Vagina (tissue), 2 donors: ENCODE measurements around the gene BRINP1. TPM values are rescaled to one million over a fixed set of nuclear protein-coding genes. Genes with fewer than 3 reads are reported as not detected.

ENCODE experiments used
- DNase-seq, 2 donors: peaks; one replicate each; pipeline ENCODE4 v3.0.0-alpha.2; 2017; ENCODE audit errors: extremely low spot score in 2 of 2
- H3K27ac ChIP-seq: fragments of 200-600 bp; sonication (generic); one replicate; pipeline ENCODE4 v1.5.1; 2019
- H3K27me3 ChIP-seq: fragments of 200-600 bp; sonication (generic); one replicate; pipeline ENCODE4 v1.5.1; 2019
- H3K36me3 ChIP-seq, 2 donors: fragments of 200-600 bp; sonication (generic); one replicate each; pipeline ENCODE4 v1.5.1; 2017 to 2019
- H3K4me1 ChIP-seq: fragments of 200-600 bp; sonication (generic); one replicate; pipeline ENCODE4 v1.5.1; 2019
- H3K4me3 ChIP-seq, 2 donors: fragments of 200-600 bp; sonication (generic); 1 replicate in 1 of 2; 2 replicates in 1 of 2; pipeline ENCODE4 v1.5.1; 2016 to 2019
- H3K9me3 ChIP-seq: fragments of 200-600 bp; sonication (generic); one replicate; pipeline ENCODE4 v1.5.1; 2019
- POLR2A ChIP-seq, 2 donors: fragments of 450-650 bp; IDR thresholded peaks; one replicate each; pipeline ENCODE4 v1.6.1; 2017; ENCODE audit warnings: antibody characterized with exemption in 2 of 2, mild to moderate bottlenecking in 2 of 2, moderate library complexity in 2 of 2
- POLR2AphosphoS5 ChIP-seq, 2 donors: sonication (generic); formaldehyde crosslinking; IDR thresholded peaks; one replicate each; pipeline ENCODE4 v1.9.0; 2017; ENCODE audit warnings: antibody characterized with exemption in 2 of 2, mild to moderate bottlenecking in 2 of 2, low read depth in 1 of 2; ENCODE audit not compliant: insufficient read depth in 1 of 2
- intact Hi-C: fragments of 100-400 bp; cut with DNase I; formaldehyde crosslinking; loops from one replicate; pipeline ENCODE4 v1.15.1; 2023
- total RNA-seq: library from RNA; depleted of rRNA; stranded (reverse); fragments of >200 nt; gene quantifications from one replicate; pipeline ENCODE4 v1.2.3, GENCODE V29; 2016
- TF ChIP-seq, protein P1 (sequence below), 3 experiments: fragments of 450-650 bp in 2 of 3; fragments of 200-600 bp in 1 of 3; sonication (generic) in 1 of 3; IDR thresholded peaks; one replicate each; pipeline ENCODE4 v1.5.1; 2017 to 2019; ENCODE audit warnings: antibody characterized with exemption in 3 of 3, mild to moderate bottlenecking in 2 of 3, moderate library complexity in 2 of 3

The BRINP1 gene
- total RNA-seq, 1 donor from 2014 or later, result 0.49 TPM

DNA sequence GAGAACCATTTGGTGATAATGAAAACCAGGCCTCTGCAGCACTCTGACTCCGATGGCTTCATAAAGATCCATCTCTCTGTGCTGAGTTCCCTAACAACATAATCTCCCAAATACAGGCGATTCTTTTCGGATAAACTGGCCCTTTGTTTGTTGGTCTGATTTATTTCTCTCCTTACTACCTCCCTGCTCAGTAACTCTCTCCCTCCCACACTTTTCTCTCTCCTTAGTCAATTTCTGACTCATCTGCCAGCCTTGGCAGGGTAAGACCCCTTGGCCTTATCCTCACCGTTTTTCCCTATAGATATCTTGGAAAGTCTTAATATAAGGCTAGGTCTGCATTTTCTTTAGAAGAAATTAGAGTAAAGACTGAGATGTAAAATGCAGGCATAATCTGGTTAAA is 128.7 kb downstream of the BRINP1 start:
- H3K27me3 ChIP-seq, result no peaks in the 10 kb centered on the region

DNA sequence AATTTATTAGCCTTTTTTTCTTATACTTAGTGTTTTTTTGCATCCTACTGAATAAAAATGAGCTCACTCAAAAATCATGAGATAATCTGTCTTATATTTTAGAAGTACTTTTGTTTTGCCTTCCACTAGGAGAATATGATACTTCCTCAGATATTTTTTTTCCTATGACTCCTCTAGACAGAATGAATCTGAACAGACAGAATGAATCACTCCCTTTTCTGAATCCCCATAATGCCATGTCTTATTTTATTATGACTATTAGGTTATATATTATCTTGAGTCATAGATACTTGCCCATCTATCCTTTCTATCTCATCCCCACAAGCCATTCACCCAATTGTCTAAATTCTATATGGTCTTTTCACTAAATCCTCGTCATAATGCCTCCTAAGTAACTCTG is 134.6 kb downstream of the BRINP1 start:
- Histone ChIP-seq H3K4me3 (no peak overlapping the region), H3K9me3 (no peaks in the 10 kb centered on the region), H3K27me3 (no peaks in the 10 kb centered on the region), H3K27ac (no peak overlapping the region), H3K4me1 (no peaks in the 10 kb centered on the region), H3K36me3 (no peaks in the 10 kb centered on the region)
- no peak for DNase-seq
- TF ChIP-seq POLR2AphosphoS5 (IDR thresholded peaks at IDR 0.05; ENCODE audit: insufficient read depth in 1 of 2, low read depth in 1 of 2), result no peak
- intact Hi-C loops, result no loop called here

More for the DNA sequence above, 128.7 kb downstream of the BRINP1 start:
- TF ChIP-seq POLR2A (IDR thresholded peaks at IDR 0.05), result no peak
- no peak for TF ChIP-seq POLR2AphosphoS5 (IDR thresholded peaks at IDR 0.05; ENCODE audit: insufficient read depth in 1 of 2, low read depth in 1 of 2)
- TF ChIP-seq, protein P1, sequence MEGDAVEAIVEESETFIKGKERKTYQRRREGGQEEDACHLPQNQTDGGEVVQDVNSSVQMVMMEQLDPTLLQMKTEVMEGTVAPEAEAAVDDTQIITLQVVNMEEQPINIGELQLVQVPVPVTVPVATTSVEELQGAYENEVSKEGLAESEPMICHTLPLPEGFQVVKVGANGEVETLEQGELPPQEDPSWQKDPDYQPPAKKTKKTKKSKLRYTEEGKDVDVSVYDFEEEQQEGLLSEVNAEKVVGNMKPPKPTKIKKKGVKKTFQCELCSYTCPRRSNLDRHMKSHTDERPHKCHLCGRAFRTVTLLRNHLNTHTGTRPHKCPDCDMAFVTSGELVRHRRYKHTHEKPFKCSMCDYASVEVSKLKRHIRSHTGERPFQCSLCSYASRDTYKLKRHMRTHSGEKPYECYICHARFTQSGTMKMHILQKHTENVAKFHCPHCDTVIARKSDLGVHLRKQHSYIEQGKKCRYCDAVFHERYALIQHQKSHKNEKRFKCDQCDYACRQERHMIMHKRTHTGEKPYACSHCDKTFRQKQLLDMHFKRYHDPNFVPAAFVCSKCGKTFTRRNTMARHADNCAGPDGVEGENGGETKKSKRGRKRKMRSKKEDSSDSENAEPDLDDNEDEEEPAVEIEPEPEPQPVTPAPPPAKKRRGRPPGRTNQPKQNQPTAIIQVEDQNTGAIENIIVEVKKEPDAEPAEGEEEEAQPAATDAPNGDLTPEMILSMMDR (IDR thresholded peaks at IDR 0.05), result no peak
- no peak for DNase-seq
- no peaks in the 10 kb centered on the region for H3K9me3 ChIP-seq
- H3K4me1 ChIP-seq, result no peaks in the 10 kb centered on the region
- no peak overlapping the region for H3K27ac ChIP-seq
- intact Hi-C loops, result no loop called here
- H3K4me3 ChIP-seq, result no peak overlapping the region
- no peaks in the 10 kb centered on the region for H3K36me3 ChIP-seq

DNA sequence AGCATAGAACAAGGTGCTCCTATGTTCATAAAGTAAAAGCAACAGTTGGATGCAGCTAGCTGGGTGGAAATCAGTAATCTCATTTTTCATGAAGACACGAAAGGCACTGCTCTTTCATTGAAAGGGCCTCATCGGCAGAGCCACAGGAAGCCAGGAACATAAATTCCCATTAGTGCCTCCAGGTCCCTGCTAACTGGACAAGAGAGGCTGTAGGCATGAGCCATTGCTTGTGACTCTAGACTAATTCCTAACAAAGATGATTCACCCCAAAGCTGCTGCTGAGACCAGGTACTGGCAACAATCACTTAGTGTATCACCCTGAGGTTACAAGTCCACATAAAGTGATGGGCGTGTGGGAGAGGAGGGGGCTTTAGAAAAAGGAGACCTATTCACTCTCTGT is 141.8 kb downstream of the BRINP1 start:
- H3K9me3 ChIP-seq, result no peaks in the 10 kb centered on the region
- no peak overlapping the region for H3K27ac ChIP-seq
- H3K36me3 ChIP-seq, result no peaks in the 10 kb centered on the region
- H3K27me3 ChIP-seq, result no peaks in the 10 kb centered on the region
- TF ChIP-seq POLR2A (IDR thresholded peaks at IDR 0.05), result no peak
- TF ChIP-seq, protein P1 (IDR thresholded peaks at IDR 0.05), result no peak
- no peak for TF ChIP-seq POLR2AphosphoS5 (IDR thresholded peaks at IDR 0.05; ENCODE audit: insufficient read depth in 1 of 2, low read depth in 1 of 2)
- intact Hi-C loops, result no loop called here
- no peak overlapping the region for H3K4me3 ChIP-seq
- no peak for DNase-seq
- H3K4me1 ChIP-seq, result no peaks in the 10 kb centered on the region

DNA sequence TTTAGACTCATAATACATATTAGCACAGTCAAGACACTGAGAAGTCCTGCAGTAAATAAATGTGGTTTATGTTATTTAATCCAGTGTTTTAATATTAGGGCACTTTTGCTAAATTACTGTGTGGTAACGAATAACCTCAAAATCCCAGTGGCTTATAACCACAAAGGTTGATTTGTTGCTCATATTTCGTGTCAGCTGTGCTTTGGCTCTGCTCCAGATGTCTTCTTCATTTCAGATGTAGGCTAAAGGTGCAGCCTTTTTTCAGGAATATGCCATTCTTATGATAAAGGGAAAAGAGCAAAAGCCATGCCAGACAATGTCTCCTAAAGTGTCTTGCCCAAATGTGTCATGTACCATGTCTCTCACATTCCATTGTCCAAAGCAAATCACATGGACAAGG is 144.8 kb downstream of the BRINP1 start:
- Histone ChIP-seq H3K4me1 (no peaks in the 10 kb centered on the region), H3K36me3 (no peaks in the 10 kb centered on the region), H3K27me3 (no peaks in the 10 kb centered on the region), H3K4me3 (no peak overlapping the region), H3K9me3 (no peaks in the 10 kb centered on the region), H3K27ac (no peak overlapping the region)
- intact Hi-C loops, result no loop called here
- TF ChIP-seq POLR2AphosphoS5 (IDR thresholded peaks at IDR 0.05; ENCODE audit: insufficient read depth in 1 of 2, low read depth in 1 of 2), result no peak
- TF ChIP-seq POLR2A (IDR thresholded peaks at IDR 0.05), result no peak
- TF ChIP-seq, protein P1 (IDR thresholded peaks at IDR 0.05), result no peak
- DNase-seq, result no peak

DNA sequence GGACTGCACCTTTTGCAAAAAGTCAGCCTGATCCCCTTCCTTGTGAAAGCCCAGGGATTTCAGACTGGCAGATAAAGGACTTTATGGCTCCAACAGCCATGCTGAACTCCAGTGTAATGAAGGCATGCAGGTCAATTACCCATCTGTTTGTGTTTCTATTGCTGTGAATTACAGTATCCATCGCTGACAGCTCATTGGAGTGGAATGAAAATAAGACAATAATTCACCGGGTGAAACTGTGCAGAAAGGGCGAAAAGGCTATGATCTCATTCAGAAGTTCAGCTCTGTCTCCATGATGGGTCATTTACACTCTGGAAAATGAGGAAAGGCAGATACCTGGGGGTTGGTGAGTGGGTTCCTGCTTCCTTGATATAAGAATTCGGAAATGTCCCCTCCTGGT is 148.0 kb downstream of the BRINP1 start:
- TF ChIP-seq, protein P1 (IDR thresholded peaks at IDR 0.05), result no peak
- TF ChIP-seq POLR2AphosphoS5 (IDR thresholded peaks at IDR 0.05; ENCODE audit: insufficient read depth in 1 of 2, low read depth in 1 of 2) (no peak), POLR2A (IDR thresholded peaks at IDR 0.05) (no peak)
- H3K27me3 ChIP-seq, result no peaks in the 10 kb centered on the region
- DNase-seq, result no peak
- no peaks in the 10 kb centered on the region for H3K36me3 ChIP-seq
- no peak overlapping the region for H3K27ac ChIP-seq
- H3K4me1 ChIP-seq, result no peaks in the 10 kb centered on the region
- intact Hi-C loops, result no loop called here
- no peak overlapping the region for H3K4me3 ChIP-seq
- H3K9me3 ChIP-seq, result no peaks in the 10 kb centered on the region
